SW 1271 (cell line): Measurements from ENCODE around the gene DDC.
"Not testable (repeated sequence)": the region's sequence is repeated elsewhere in the genome, so short reads cannot be mapped to it uniquely, and the experiment has no call there.

Experiments used
- DNase-seq, 2 experiments: peaks; one replicate each; lab custom pipeline; 2025; lab: John Stamatoyannopoulos, UW

DDC gene

GRCh38 chr7:50480797-50481196 lies 84.4 kb downstream of the DDC start:
- DNase-seq: no peak

GRCh38 chr7:50479743-50480517 lies 85.3 kb downstream of the DDC start:
- DNase-seq: no peak

GRCh38 chr7:50477640-50478039 lies 87.6 kb downstream of the DDC start:
- no peak for DNase-seq

- DNase-seq: no peak
Observed at GRCh38 chr7:50476953-50477625, 88.1 kb downstream of the DDC start.

- no peak for DNase-seq
Observed at GRCh38 chr7:50475340-50475739, 89.9 kb downstream of the DDC start.

- no peak for DNase-seq
Observed at GRCh38 chr7:50474382-50475160, 90.6 kb downstream of the DDC start.

GRCh38 chr7:50473531-50473930 lies 91.7 kb downstream of the DDC start:
- DNase-seq: no peak

- DNase-seq: no peak
Observed at GRCh38 chr7:50472427-50472826, 92.8 kb downstream of the DDC start.

- no peak for DNase-seq
Observed at GRCh38 chr7:50471970-50472369, 93.2 kb downstream of the DDC start.

GRCh38 chr7:50470250-50471163 lies 94.7 kb downstream of the DDC start:
- no peak for DNase-seq

- DNase-seq: no peak
Observed at GRCh38 chr7:50469181-50469580, 96.0 kb downstream of the DDC start.

- DNase-seq: peak; percentile 2 to 31
Observed at GRCh38 chr7:50467817-50468610, 97.2 kb downstream of the DDC start.

GRCh38 chr7:50466815-50467585 lies 98.2 kb downstream of the DDC start:
- no peak for DNase-seq

GRCh38 chr7:50463035-50463434 lies 102.2 kb downstream of the DDC start:
- no peak for DNase-seq

- DNase-seq: no peak
Observed at GRCh38 chr7:50462361-50462760, 102.8 kb downstream of the DDC start.

- no peak for DNase-seq
Observed at GRCh38 chr7:50461695-50462094, 103.5 kb downstream of the DDC start.

- not testable (repeated sequence) for DNase-seq
Observed at GRCh38 chr7:50459183-50459582, 106.0 kb downstream of the DDC start.

GRCh38 chr7:50458651-50459050 lies 106.6 kb downstream of the DDC start:
- not testable (repeated sequence) for DNase-seq

- DNase-seq: no peak
Observed at GRCh38 chr7:50456371-50457123, 108.7 kb downstream of the DDC start.
